ENCODE results near the gene LAMB4. TPM values are rescaled to one million over a fixed set of nuclear protein-coding genes. Genes with fewer than 3 reads are reported as not detected.

The LAMB4 gene
- total and polyA plus RNA-seq, 2 experiments from 2014 or later, result not detected

DNA sequence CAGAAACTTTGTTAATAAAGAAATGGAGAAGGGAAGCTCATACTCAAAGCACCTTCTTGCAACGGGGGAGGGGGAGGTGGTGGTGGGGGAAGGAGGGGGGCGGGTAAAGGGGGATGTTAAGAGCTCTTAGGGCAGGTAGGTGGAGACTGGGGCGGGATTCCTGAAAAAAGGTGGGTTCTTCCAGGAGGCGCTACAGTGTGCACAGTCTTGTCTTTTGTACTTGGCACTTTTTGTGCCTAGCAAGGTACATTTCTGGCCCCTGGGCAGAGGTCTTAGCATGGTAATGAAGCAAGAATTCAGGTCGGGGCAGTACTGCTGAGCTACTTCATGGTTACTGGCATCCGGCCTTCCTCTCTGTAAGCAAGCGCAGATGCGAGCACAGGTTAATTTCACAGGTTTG lies 15.2 kb upstream of the LAMB4 start (continued):
- TF ChIP-seq, protein P1, sequence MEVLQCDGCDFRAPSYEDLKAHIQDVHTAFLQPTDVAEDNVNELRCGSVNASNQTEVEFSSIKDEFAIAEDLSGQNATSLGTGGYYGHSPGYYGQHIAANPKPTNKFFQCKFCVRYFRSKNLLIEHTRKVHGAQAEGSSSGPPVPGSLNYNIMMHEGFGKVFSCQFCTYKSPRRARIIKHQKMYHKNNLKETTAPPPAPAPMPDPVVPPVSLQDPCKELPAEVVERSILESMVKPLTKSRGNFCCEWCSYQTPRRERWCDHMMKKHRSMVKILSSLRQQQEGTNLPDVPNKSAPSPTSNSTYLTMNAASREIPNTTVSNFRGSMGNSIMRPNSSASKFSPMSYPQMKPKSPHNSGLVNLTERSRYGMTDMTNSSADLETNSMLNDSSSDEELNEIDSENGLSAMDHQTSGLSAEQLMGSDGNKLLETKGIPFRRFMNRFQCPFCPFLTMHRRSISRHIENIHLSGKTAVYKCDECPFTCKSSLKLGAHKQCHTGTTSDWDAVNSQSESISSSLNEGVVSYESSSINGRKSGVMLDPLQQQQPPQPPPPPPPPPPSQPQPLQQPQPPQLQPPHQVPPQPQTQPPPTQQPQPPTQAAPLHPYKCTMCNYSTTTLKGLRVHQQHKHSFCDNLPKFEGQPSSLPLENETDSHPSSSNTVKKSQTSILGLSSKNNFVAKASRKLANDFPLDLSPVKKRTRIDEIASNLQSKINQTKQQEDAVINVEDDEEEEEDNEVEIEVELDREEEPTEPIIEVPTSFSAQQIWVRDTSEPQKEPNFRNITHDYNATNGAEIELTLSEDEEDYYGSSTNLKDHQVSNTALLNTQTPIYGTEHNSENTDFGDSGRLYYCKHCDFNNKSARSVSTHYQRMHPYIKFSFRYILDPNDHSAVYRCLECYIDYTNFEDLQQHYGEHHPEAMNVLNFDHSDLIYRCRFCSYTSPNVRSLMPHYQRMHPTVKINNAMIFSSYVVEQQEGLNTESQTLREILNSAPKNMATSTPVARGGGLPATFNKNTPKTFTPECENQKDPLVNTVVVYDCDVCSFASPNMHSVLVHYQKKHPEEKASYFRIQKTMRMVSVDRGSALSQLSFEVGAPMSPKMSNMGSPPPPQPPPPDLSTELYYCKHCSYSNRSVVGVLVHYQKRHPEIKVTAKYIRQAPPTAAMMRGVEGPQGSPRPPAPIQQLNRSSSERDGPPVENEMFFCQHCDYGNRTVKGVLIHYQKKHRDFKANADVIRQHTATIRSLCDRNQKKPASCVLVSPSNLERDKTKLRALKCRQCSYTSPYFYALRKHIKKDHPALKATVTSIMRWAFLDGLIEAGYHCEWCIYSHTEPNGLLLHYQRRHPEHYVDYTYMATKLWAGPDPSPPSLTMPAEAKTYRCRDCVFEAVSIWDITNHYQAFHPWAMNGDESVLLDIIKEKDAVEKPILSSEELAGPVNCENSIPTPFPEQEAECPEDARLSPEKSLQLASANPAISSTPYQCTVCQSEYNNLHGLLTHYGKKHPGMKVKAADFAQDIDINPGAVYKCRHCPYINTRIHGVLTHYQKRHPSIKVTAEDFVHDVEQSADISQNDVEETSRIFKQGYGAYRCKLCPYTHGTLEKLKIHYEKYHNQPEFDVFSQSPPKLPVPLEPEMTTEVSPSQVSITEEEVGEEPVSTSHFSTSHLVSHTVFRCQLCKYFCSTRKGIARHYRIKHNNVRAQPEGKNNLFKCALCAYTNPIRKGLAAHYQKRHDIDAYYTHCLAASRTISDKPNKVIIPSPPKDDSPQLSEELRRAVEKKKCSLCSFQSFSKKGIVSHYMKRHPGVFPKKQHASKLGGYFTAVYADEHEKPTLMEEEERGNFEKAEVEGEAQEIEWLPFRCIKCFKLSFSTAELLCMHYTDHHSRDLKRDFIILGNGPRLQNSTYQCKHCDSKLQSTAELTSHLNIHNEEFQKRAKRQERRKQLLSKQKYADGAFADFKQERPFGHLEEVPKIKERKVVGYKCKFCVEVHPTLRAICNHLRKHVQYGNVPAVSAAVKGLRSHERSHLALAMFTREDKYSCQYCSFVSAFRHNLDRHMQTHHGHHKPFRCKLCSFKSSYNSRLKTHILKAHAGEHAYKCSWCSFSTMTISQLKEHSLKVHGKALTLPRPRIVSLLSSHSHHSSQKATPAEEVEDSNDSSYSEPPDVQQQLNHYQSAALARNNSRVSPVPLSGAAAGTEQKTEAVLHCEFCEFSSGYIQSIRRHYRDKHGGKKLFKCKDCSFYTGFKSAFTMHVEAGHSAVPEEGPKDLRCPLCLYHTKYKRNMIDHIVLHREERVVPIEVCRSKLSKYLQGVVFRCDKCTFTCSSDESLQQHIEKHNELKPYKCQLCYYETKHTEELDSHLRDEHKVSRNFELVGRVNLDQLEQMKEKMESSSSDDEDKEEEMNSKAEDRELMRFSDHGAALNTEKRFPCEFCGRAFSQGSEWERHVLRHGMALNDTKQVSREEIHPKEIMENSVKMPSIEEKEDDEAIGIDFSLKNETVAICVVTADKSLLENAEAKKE (CRISPR knock-in tag; IDR thresholded peaks at IDR 0.05), result no peak
- TF ChIP-seq ZNF114 (CRISPR knock-in tag; IDR thresholded peaks at IDR 0.05), result no peak

DNA sequence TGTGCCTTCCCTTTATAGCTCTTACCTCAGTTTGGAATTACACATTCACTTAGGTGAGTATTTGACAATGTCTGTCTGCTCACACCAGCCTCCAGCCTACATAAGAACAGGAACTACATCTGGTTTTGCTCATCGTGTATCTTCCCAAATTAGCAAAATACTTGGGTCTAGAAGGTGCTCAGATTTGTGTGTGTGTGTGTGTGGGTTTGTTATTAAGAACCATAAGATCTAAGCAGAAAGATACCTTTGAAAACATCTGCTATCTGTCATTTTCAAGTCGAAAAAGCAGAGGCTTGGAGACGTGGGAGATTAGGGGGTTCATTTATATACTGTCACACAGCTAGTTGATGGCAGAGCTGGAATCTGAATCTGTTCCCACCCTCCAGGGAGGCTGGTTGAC lies 14.8 kb upstream of the LAMB4 start:
- Mint-ChIP-seq H3K9me3 (no peaks in the 10 kb centered on the region), H3K27ac (no peak overlapping the region), H3K27me3 (ENCODE audit: insufficient read depth, low read depth, poor library complexity) (no peaks in the 10 kb centered on the region), H3K36me3 (ENCODE audit: low read depth) (no peaks in the 10 kb centered on the region), H3K4me3 (no peak overlapping the region), H3K4me1 (peaks cover 4% of the 10 kb centered on the region)
- H3K4me2 ChIP-seq, result no peak overlapping the region
- no peaks in the 10 kb centered on the region for H4K20me1 ChIP-seq (replicated peaks; ENCODE audit: insufficient read depth)
- no peaks in the 10 kb centered on the region for H3F3A ChIP-seq (replicated peaks; ENCODE audit: low read depth)
- no peaks in the 10 kb centered on the region for H3K79me2 ChIP-seq (replicated peaks; ENCODE audit: insufficient read depth)
- H2AFZ ChIP-seq, result peak overlapping the region; percentile 90; the same call in 1 of the 2 replicates
- H3K9me2 ChIP-seq (ENCODE audit: insufficient read depth), result no peaks in the 10 kb centered on the region
- peaks cover 6% of the 10 kb centered on the region for H3K4me1 ChIP-seq (ENCODE audit: insufficient read depth)
- H3K27me3 ChIP-seq (ENCODE audit: insufficient read depth), result no peaks in the 10 kb centered on the region
- H3K27ac ChIP-seq (ENCODE audit: low read depth), result no peak overlapping the region
- H3K36me3 ChIP-seq (ENCODE audit: insufficient read depth), result no peaks in the 10 kb centered on the region
- no peak overlapping the region for H3K4me3 ChIP-seq
- no peak for ATAC-seq
- no peak for DNase-seq (ENCODE audit: low spot score)
- TF ChIP-seq, protein P2, sequence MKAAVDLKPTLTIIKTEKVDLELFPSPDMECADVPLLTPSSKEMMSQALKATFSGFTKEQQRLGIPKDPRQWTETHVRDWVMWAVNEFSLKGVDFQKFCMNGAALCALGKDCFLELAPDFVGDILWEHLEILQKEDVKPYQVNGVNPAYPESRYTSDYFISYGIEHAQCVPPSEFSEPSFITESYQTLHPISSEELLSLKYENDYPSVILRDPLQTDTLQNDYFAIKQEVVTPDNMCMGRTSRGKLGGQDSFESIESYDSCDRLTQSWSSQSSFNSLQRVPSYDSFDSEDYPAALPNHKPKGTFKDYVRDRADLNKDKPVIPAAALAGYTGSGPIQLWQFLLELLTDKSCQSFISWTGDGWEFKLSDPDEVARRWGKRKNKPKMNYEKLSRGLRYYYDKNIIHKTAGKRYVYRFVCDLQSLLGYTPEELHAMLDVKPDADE (IDR thresholded peaks at IDR 0.05), result no peak
- TF ChIP-seq STAT1 (IDR thresholded peaks at IDR 0.05; ENCODE audit: unreplicated experiment) (no peak), ZNF331 (CRISPR knock-in tag; IDR thresholded peaks at IDR 0.05; ENCODE audit: low read depth) (no peak), EZH2 (IDR thresholded peaks at IDR 0.05; ENCODE audit: low read depth, unreplicated experiment) (no peak), CREB1 (CRISPR knock-in tag; IDR thresholded peaks at IDR 0.05; ENCODE audit: low read depth) (no peak), JUNB (IDR thresholded peaks at IDR 0.05; ENCODE audit: unreplicated experiment) (no peak), EZH2phosphoT487 (IDR thresholded peaks at IDR 0.05; ENCODE audit: unreplicated experiment) (no peak), POLR2AphosphoS5 (IDR thresholded peaks at IDR 0.05; ENCODE audit: low read depth) (no peak)
- TF ChIP-seq, protein P3, sequence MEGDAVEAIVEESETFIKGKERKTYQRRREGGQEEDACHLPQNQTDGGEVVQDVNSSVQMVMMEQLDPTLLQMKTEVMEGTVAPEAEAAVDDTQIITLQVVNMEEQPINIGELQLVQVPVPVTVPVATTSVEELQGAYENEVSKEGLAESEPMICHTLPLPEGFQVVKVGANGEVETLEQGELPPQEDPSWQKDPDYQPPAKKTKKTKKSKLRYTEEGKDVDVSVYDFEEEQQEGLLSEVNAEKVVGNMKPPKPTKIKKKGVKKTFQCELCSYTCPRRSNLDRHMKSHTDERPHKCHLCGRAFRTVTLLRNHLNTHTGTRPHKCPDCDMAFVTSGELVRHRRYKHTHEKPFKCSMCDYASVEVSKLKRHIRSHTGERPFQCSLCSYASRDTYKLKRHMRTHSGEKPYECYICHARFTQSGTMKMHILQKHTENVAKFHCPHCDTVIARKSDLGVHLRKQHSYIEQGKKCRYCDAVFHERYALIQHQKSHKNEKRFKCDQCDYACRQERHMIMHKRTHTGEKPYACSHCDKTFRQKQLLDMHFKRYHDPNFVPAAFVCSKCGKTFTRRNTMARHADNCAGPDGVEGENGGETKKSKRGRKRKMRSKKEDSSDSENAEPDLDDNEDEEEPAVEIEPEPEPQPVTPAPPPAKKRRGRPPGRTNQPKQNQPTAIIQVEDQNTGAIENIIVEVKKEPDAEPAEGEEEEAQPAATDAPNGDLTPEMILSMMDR (conservative IDR thresholded peaks at IDR 0.05; ENCODE audit: low read depth in 2 of 2), result no peak
- TF ChIP-seq, protein P4, sequence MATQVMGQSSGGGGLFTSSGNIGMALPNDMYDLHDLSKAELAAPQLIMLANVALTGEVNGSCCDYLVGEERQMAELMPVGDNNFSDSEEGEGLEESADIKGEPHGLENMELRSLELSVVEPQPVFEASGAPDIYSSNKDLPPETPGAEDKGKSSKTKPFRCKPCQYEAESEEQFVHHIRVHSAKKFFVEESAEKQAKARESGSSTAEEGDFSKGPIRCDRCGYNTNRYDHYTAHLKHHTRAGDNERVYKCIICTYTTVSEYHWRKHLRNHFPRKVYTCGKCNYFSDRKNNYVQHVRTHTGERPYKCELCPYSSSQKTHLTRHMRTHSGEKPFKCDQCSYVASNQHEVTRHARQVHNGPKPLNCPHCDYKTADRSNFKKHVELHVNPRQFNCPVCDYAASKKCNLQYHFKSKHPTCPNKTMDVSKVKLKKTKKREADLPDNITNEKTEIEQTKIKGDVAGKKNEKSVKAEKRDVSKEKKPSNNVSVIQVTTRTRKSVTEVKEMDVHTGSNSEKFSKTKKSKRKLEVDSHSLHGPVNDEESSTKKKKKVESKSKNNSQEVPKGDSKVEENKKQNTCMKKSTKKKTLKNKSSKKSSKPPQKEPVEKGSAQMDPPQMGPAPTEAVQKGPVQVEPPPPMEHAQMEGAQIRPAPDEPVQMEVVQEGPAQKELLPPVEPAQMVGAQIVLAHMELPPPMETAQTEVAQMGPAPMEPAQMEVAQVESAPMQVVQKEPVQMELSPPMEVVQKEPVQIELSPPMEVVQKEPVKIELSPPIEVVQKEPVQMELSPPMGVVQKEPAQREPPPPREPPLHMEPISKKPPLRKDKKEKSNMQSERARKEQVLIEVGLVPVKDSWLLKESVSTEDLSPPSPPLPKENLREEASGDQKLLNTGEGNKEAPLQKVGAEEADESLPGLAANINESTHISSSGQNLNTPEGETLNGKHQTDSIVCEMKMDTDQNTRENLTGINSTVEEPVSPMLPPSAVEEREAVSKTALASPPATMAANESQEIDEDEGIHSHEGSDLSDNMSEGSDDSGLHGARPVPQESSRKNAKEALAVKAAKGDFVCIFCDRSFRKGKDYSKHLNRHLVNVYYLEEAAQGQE (IDR thresholded peaks at IDR 0.05; ENCODE audit: unreplicated experiment), result no peak

All from GM23338 (cell line).